Subcutaneous adipose tissue (tissue), 4 donors: ENCODE measurements around the gene ADAMTSL4. TPM values are rescaled to one million over a fixed set of nuclear protein-coding genes. Genes with fewer than 3 reads are reported as not detected.

Source experiments
- CTCF ChIP-seq: fragments of 450-650 bp; IDR thresholded peaks from one replicate; pipeline ENCODE4 v1.5.1; 2016; ENCODE audit warnings: low read depth, mild to moderate bottlenecking, control low read depth, antibody characterized with exemption, moderate library complexity
- small RNA-seq: library from RNA; depleted of rRNA; stranded (forward); fragments of <200 nt; gene quantifications from one replicate; pipeline ENCODE3, GENCODE V24; 2016
- total RNA-seq, 4 donors: library from RNA; depleted of rRNA; stranded (reverse); fragments of >200 nt; gene quantifications; one replicate each; pipeline ENCODE4 v1.1.0, GENCODE V29; 2016

The ADAMTSL4 gene
- total RNA-seq, 4 donors from 2014 or later: 36.3 to 53.9 (median 49.1) TPM

- no peak for TF ChIP-seq CTCF
Observed at GRCh38 chr1:150606463-150607142, 57.4 kb downstream of the ADAMTSL4 start.

- no peak for TF ChIP-seq CTCF
Observed at GRCh38 chr1:150609732-150610131, 60.5 kb downstream of the ADAMTSL4 start.

Small RNA genes lying within 50 kb of the gene (small RNA-seq; reads per million reads assigned to genes)
- gene MIR4257 (not detected), gene RF00015 (not detected), gene RF00561 (not detected), gene RN7SL473P (not detected), gene RN7SL600P (not detected)

Other genes starting within 250 kb of the ADAMTSL4 start
- 10 to 100 TPM; 36.2 to 83.3 (median 47.7) TPM for gene PRPF3, start 227.9 kb upstream of the ADAMTSL4 start, total RNA-seq
- gene RPRD2, start 185.3 kb upstream of the ADAMTSL4 start, total RNA-seq: 10 to 100 TPM; 17.2 to 24.9 (median 19.5) TPM
- gene TARS2, start 62.0 kb upstream of the ADAMTSL4 start, total RNA-seq: 10 to 100 TPM in 3 of 4 donors, 1 to 10 TPM in 1; 8.2 to 16.7 (median 15.9) TPM
- 10 to 100 TPM; 12.1 to 53.2 (median 29.5) TPM for gene ECM1, start 41.3 kb upstream of the ADAMTSL4 start, total RNA-seq
- not detected for gene FALEC, start 33.7 kb upstream of the ADAMTSL4 start, total RNA-seq
- gene MCL1, start 30.2 kb downstream of the ADAMTSL4 start, total RNA-seq: 100 to 1,000 TPM; 180 to 328 (median 225) TPM
- gene ENSA, start 80.2 kb downstream of the ADAMTSL4 start, total RNA-seq: 100 to 1,000 TPM; 109 to 165 (median 114) TPM
- 10 to 100 TPM; 16.8 to 29.2 (median 19.1) TPM for gene GOLPH3L, start 147.7 kb downstream of the ADAMTSL4 start, total RNA-seq
- gene HORMAD1, start 171.5 kb downstream of the ADAMTSL4 start, total RNA-seq: 1 to 10 TPM in 2 of 4 donors, not detected in 2; 2.4 to 4.4 TPM
- gene CTSS, start 216.4 kb downstream of the ADAMTSL4 start, total RNA-seq: 100 to 1,000 TPM in 3 of 4 donors, 10 to 100 TPM in 1; 72.2 to 903 (median 174) TPM